GM08714 (cell line): Measurements from ENCODE around the gene ANKRD31.

Source experiments
- H3K4me3 ChIP-seq: fragments of 200-500 bp; sonication (Bioruptor generic); 2 replicates; pipeline ENCODE4 v1.5.1; 2014; ENCODE audit warnings: mild to moderate bottlenecking, low read length, inconsistent platforms
- ZNF274 ChIP-seq: IDR thresholded peaks from 2 replicates; pipeline ENCODE4 v1.6.1; 2012; ENCODE audit warnings: mild to moderate bottlenecking, low read depth, low read length

The ANKRD31 gene

DNA sequence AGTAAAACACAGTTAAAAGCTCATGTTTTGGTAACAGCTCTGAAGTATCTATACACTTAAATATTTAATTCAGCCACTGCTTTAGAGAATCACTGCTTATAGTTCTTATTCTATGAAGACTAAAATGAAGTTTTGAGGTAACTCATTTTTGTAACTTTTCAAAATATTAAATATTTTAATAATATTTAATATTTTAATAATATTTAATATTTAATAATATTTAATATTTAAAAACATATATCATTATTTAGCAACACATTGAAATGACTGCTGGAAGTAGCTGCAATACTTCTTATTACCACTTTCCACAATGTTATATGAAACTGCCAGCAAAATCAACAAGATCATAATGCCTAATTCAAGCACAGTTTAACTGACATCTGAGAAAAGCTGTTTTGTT lies 165.6 kb downstream of the ANKRD31 start:
- no peak for TF ChIP-seq ZNF274
- H3K4me3 ChIP-seq, result no peak overlapping the region

DNA sequence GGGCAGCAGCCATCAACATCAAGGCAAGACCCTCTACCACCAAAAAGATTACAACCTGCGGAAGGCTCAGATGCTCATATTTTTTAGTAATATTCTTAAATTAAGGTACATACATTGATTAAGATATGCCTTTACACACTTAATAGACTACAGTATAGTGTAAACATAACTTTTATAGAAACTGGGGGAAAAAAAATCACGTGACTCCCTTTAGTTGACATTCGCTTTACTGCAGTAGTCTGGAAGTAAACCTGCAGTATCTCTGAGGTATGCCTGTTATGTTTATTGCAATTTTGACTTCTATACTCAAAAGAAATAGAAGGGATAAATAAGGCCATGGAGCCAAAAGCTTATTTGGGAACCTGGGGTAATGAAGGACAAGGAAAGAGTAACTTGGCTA lies 169.2 kb downstream of the ANKRD31 start:
- no peak for TF ChIP-seq ZNF274

DNA sequence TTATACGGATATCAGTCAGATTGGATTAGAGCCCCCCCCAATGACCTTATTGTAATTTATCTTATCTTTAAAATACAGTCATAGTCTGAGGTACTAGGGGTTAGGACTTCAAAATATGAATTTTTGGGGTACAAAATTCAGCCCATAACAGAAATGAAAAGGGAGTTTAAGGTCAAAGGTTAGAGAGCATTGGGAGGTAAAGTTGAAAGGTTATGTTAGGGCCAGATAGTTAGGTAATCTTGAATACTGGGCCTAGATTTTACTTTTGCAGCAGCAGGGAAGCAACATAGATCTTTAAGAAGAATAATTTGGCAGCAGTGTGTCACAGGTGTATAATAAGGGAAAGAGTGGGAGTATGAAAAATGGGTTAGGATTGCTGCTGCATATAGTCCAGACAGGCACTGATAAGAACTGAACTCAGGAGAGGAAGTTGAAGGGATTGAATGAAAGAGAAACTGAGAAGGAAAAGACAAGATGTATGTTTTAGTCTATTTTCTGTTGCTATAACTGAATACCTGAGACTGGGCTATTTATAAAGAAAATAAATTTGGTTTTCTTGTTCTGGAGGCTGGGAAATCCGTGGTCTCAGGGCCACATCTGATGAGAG lies 173.7 kb downstream of the ANKRD31 start:
- TF ChIP-seq ZNF274, result no peak
- H3K4me3 ChIP-seq, result no peak overlapping the region

More for the DNA sequence above, 169.2 kb downstream of the ANKRD31 start:
- H3K4me3 ChIP-seq, result no peak overlapping the region

DNA sequence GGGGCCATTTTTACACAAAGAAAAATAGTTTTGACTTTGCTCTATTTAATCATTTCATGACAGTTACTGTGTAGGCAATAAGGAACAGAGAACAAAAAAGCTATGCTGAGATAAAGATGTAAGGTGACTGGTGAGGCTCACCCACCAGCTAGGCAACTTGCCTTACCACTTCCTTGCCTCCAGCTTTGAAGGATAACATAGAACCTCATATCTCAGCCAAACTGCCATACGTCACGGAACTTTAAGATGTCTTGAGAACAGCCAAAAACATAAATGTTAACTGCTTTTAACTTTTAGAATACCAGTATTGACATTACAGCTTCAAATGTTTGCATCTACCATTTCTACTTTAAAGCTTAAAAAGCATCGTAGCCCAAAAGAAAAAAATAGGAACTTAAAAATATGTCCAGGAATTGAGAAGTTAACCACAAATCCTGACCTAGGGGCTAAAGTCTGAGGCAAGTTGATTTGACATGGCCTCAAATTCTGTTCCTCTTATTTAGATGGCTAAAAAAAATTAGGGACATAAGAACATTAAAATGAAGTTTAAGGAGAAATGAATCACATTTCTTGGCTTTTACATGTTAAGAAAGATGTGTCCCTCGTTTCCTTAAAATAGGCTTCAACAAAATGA lies 176.6 kb downstream of the ANKRD31 start:
- no peak for TF ChIP-seq ZNF274
- H3K4me3 ChIP-seq, result no peak overlapping the region

DNA sequence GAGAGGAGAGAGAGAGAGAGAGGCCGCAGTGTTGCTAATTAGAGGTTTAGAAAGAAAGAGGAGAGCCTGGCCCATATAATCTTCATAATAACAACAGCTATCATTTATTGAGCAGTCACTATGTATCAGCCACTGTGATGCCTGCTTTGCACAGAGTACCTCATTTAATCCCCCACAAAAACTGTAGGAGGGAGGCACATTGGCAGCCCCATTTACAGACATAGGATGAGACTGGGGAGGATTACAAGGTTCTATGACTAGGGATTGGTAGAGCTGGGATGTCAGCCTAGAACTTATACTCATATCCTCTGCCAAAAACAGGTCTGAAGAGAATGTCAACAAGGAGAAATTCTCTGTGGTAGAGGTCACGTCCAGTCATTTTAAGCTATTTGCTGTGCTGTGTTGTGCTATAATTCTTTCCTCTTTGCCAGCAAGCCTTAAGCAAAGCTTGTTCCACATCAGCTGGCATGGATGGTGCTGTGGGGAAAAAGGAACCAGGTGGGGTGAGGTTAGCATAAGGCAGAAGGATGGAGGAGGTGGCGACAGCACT lies 177.6 kb downstream of the ANKRD31 start:
- H3K4me3 ChIP-seq, result no peak overlapping the region
- no peak for TF ChIP-seq ZNF274

DNA sequence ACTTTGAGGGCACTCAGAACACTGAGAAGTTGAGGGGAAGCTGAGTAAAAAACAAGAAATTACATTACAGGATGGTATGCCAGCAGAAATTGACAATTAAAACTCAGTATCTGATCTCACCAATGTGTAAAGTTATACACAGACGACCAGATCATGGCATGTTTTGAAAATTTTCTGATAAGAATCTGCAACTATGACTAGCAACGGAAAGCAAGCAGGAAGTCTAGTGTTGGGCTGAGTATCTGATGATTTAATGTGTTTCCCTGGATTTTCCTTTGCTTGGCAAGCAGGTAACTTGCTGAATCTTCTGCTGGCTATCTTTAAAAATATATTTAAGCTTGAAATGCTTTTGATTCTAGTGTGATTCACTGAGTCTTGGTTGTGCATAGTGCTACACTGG lies 179.1 kb downstream of the ANKRD31 start:
- H3K4me3 ChIP-seq, result no peak overlapping the region
- TF ChIP-seq ZNF274, result no peak

DNA sequence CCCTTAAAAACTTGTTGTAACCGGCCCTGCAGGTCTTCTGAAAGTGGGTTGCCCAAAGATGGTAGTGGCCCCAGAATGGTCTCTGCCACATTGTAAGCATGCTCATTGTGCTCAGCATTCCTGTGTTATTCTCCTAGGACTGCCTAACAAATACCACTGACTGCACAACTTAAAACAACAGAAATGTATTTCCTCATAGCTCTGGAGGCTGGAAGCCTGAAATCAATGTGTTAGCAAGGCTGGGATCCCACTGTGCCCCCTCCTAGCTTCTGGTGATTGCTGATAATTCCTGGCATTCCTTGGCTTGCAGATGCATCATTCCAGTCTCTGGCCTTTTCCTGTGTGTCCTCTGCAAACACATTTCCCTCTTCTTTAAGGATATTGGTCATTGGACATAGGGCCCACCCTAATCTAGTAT lies 180.9 kb downstream of the ANKRD31 start:
- H3K4me3 ChIP-seq, result no peak overlapping the region
- no peak for TF ChIP-seq ZNF274

DNA sequence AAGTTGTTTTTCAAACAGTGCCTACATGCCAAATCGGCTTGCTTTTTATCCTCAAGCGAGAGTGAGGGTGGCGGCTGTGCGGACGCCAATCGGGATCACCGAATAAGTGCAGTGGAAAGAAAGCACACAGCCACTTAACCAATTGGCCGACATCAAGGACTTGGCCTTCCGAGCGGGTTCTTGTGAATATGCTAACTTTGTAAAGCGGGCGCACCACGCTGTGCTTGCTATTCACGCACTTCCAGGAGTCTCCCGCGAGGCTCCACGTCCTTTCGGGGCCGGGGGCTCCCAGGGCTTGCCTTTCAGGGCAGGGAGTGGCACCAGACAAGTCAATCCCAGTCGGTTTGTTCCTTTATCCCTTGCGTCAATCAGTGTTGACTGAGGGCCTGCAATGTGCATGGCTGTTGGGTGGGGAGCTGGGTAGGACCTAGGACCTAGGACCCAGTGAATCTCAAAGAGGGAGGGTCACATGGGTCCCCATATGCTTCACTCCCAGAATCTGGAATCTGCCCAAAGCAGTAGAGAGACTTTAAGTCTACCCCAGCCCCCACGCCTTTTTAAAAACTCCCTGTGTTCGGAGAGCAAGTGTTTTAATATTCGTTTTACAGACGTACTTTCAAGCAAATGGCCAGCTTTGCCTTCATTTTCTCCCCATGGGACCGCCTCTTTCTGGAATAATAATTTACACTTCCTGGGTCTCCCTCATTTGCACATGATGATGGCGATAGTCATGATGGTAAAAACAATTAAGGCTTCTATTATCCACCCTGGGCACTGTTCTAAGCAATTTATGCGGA lies 182.3 kb downstream of the ANKRD31 start:
- no peak for TF ChIP-seq ZNF274
- H3K4me3 ChIP-seq, result peak overlapping the region; percentile 79; the same call in 1 of the 2 replicates

DNA sequence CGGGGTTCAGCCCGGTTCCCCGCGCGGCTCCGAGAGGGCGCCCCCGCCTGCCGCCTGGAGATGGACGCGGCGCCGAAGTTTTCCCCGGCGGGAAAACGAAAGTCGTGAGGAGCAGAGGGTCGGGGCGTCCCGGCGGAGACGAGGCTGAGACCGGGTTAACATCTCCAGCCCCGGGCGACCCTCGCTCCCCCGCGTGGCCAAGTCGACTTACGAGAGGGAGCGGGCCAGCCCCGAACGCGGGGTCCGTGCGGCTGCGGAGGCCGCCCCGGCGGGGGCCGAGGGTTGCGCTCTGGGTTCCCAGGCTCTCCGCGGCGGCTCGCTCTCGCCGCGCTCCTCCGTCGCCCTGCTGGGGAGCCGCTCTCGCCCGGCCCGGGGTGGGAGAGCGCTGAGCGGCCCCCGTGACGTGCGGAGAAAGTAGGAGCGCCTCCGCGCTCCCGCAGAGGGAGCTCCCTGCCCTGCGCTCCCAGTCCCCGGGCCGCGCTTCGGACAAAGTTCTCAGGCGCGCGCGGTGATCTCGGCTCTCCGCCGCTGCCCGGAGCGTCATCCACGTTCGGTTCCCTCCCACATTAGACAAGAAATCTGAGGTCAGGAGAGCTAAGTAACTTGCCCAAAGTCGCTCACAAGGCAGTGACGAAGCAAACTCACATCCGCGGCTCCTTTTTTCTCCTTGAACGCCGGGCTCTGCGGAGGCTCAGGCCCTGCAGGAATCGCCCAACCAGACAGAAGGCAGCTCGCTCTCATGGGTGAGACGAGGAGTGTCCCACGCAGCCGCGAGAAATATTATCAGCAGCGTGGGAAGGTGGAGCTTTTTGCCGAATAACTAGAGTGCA lies 183.2 kb downstream of the ANKRD31 start:
- peak overlapping the region; percentile 79; the same call in 1 of the 2 replicates for H3K4me3 ChIP-seq
- TF ChIP-seq ZNF274, result no peak

DNA sequence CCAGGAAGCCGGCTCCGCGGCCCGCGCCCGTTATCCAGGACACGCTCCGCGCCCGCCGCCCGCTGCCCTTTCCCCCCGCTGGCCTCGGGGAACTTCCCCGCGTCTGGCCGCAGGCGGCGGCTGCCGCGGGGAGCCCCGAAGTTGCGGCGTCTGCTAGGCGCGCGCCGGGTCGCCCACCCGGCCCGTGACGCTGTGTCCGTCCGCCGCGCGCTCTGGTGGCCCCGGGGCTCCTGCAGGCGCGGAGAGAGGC lies 183.7 kb downstream of the ANKRD31 start:
- peak overlapping the region; percentile 79 for H3K4me3 ChIP-seq
- TF ChIP-seq ZNF274, result no peak

DNA sequence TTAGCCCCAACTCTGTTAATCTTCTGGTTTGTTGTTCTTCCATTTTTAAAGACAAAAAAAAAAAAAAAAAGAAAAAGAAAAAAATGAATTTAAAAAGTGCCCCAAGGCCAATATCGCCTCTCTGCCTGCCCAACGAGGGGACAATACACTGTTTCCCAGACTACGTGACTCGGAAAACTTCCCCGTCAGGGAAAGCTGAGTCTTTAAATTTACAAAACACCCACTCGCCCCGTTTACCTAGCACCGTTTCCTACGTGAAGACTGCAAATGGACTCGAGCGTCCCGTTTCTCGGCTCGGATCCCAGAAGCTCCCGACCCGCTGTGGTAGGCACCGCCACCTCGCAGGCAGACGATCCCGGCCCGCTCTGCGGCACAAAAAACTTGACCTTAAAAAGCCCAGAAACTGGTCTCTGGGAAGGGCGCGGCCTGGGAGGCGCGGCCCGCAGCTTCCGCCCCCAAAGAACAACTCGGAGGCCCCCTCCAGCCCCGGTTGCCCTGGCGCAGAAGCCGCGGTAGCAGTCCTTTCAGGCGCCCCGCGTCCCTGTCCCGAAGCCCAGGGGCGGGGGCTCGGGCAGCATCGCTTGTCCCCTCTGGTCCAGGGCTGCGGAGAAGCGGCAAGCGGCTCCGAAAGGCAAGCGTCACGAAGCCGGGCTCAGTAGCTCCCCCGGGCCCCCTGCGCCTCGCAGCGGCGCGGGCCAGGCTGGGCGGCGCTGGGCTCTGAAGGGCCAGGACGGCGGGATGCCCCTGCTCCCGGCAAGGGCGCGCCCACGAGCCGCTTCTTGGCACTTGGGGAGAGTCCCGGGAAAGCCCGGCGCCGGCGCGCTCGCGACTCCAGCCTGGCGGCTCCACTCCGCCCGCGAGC lies 184.3 kb downstream of the ANKRD31 start, which contains the start of gene GCNT4:
Gene GCNT4, minus strand, starts transcription at position 367 of the 862 bp plus-strand sequence. CDS start 22,521 bp downstream, outside the sequence.
- H3K4me3 ChIP-seq, result peak within 1 kb of the TSS; percentile 79

DNA sequence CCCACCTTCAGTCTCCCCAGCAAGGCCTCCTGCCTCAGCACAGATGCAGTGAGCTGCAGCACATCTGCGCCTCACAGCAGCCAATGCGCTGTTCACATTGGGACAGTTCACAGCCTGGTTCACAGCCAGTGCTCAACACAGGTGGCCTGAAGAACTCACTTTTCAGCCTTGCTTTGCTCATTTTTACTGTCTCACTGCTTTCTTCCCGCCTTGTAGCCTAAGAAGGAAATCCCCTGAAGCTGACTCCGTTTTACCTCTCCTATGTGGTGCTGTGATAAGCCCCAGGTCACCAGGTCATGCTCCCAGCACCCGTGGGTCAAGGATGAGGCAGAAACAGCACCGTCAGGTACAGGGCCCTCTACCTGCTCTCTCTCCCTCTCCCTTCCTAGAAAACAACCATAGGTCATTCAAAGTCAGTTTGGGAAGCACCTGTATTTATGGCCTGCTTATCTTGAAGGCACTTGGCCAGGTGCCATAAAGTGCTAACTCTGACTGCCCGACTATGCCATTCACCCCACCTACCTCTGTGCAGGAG lies 185.4 kb downstream of the ANKRD31 start:
- no peak for TF ChIP-seq ZNF274
- no peak overlapping the region for H3K4me3 ChIP-seq

More for the DNA sequence above, 184.3 kb downstream of the ANKRD31 start, which contains the start of gene GCNT4:
- TF ChIP-seq ZNF274, result no peak

DNA sequence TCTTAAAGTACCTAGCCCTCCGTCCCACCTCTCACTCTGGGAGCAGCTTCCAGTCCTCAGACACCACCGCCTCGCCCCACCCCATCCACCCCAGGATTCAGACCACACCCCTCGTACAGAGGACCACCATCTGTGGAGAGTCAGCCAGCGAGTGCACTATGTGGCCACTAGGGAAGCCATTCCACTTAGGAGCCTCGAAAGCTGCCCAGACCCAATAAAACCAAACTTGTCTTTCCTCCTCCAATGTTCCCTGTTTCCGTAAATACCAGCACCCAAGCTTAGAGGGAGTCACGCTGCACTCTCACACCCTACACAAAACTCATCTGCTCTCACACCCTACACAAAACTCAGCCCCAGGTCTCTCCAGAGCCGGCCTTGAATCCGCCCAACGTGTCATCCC lies 186.3 kb downstream of the ANKRD31 start:
- no peak for TF ChIP-seq ZNF274
- H3K4me3 ChIP-seq, result no peak overlapping the region
